Dermis blood vessel endothelial cell (primary cell): ENCODE data around the gene SMPD4. TPM values are rescaled to one million over a fixed set of nuclear protein-coding genes. Genes with fewer than 3 reads are reported as not detected.
A peak's percentile ranks its signal among the peaks of the same experiment; 100 is the strongest.
"Not testable (repeated sequence)": the region's sequence is repeated elsewhere in the genome, so short reads cannot be mapped to it uniquely, and the experiment has no call there.

Experiments used
- DNase-seq: peaks from one replicate; pipeline ENCODE4 v3.0.0; 2010
- total RNA-seq: library from RNA; depleted of rRNA; stranded (reverse); fragments of >200 nt; gene quantifications from 2 replicates; pipeline ENCODE4 v1.2.3, GENCODE V29; 2014

SMPD4 gene
- total RNA-seq, 1 donor from 2014 or later = 13.8 TPM

- no peak for DNase-seq
Measured at GRCh38 chr2:130185896-130186295, 4.5 kb upstream of the SMPD4 start.

- DNase-seq = no peak
Measured at GRCh38 chr2:130185436-130185835, 4.0 kb upstream of the SMPD4 start.

- peak; percentile 20 for DNase-seq
Measured at GRCh38 chr2:130183512-130184373, 2.3 kb upstream of the SMPD4 start.

GRCh38 chr2:130182826-130183511 is 1.6 kb upstream of the SMPD4 start:
- DNase-seq = peak; percentile 58

- peak; percentile 90 for DNase-seq
Measured at GRCh38 chr2:130181880-130182682, 679 bp upstream of the SMPD4 start, which contains the start of gene MZT2B. MZT2B (plus strand) TSS chr2:130182262; CDS start chr2:130182283, 21 bp downstream.

- not testable (repeated sequence) for DNase-seq
Measured at GRCh38 chr2:130180404-130181324, 738 bp downstream of the SMPD4 start.

GRCh38 chr2:130174866-130175265 is 6.5 kb downstream of the SMPD4 start:
- DNase-seq = not testable (repeated sequence)

- no peak for DNase-seq
Measured at GRCh38 chr2:130169896-130170295, 11.5 kb downstream of the SMPD4 start.

GRCh38 chr2:130169163-130169562 is 12.2 kb downstream of the SMPD4 start:
- peak; percentile 21 for DNase-seq

- not testable (repeated sequence) for DNase-seq
Measured at GRCh38 chr2:130166611-130167010, 14.8 kb downstream of the SMPD4 start.

GRCh38 chr2:130165293-130166016 is 15.9 kb downstream of the SMPD4 start:
- DNase-seq = no peak

GRCh38 chr2:130162968-130163367 is 18.4 kb downstream of the SMPD4 start:
- DNase-seq = no peak

- not testable (repeated sequence) for DNase-seq
Measured at GRCh38 chr2:130162486-130162885, 18.9 kb downstream of the SMPD4 start.

- not testable (repeated sequence) for DNase-seq
Measured at GRCh38 chr2:130160838-130161705, 20.3 kb downstream of the SMPD4 start.

GRCh38 chr2:130160131-130160530 is 21.3 kb downstream of the SMPD4 start:
- DNase-seq = no peak

GRCh38 chr2:130159376-130159775 is 22.0 kb downstream of the SMPD4 start:
- DNase-seq = not testable (repeated sequence)

GRCh38 chr2:130158631-130159030 is 22.8 kb downstream of the SMPD4 start:
- no peak for DNase-seq

GRCh38 chr2:130157825-130158514 is 23.4 kb downstream of the SMPD4 start:
- DNase-seq = peak; percentile 11

- DNase-seq = not testable (repeated sequence)
Measured at GRCh38 chr2:130157354-130157753, 24.0 kb downstream of the SMPD4 start.
